H1 (cell line): ENCODE measurements around the gene NFASC.

Experiments used
- ASH2L ChIP-seq: fragments of 200-600, 300-600 bp; sonication (generic); IDR thresholded peaks from one replicate; pipeline ENCODE4 v1.7.1; 2017; ENCODE audit warnings: low read length
- CHD2 ChIP-seq: IDR thresholded peaks from 2 replicates; pipeline ENCODE4 v1.6.1; 2012; ENCODE audit warnings: low read length, improper control_type of control experiment
- JUND ChIP-seq: IDR thresholded peaks from 2 replicates; pipeline ENCODE4 v1.6.1; 2011; ENCODE audit warnings: mild to moderate bottlenecking, improper control_type of control experiment, low read length
- POLR2A ChIP-seq, 2 experiments: IDR thresholded peaks; 1 replicate in 1 of 2; 2 replicates in 1 of 2; pipeline ENCODE4 v1.6.1; 2011; ENCODE audit warnings: low read depth in 2 of 2, low read length in 2 of 2, mild to moderate bottlenecking in 2 of 2; ENCODE audit errors: control extremely low read depth in 1 of 2
- SIN3A ChIP-seq, 2 experiments: IDR thresholded peaks in 1 of 2; conservative IDR thresholded peaks in 1 of 2; 2 replicates each; pipeline ENCODE4 v1.6.1; 2011 to 2012; ENCODE audit warnings: low read length in 2 of 2, improper control_type of control experiment in 1 of 2, low read depth in 1 of 2, mild to moderate bottlenecking in 1 of 2
- TF ChIP-seq, protein P1 (sequence below), 3 experiments: IDR thresholded peaks; 1 replicate in 2 of 3; 2 replicates in 1 of 3; pipeline versions ENCODE4 v1.5.1 to v1.6.1; 2011; ENCODE audit warnings: low read length in 3 of 3, mild to moderate bottlenecking in 3 of 3, inconsistent platforms in 2 of 3, low read depth in 1 of 3, moderate library complexity in 1 of 3; ENCODE audit not compliant: insufficient read depth in 1 of 3; ENCODE audit errors: control extremely low read depth in 1 of 3

DNA sequence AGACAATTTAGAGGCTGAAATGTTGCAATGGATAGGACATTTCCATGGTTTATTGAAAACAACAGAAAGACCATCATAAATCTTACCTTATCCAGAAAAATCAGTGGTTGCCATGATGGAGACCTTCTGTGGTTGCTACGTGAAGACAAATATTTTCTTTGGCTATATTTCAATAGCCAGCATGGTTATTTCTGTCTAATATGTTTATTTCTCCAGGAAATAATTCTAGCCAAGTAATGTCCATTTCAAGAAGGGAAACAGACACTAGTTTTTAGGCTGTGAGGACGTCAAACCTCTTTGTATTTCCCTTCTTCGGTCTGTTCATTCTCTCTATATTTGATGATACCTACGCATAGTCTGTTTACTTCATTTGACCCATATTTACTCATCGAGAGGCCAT is 49.2 kb upstream of the NFASC start:
- TF ChIP-seq, protein P1, sequence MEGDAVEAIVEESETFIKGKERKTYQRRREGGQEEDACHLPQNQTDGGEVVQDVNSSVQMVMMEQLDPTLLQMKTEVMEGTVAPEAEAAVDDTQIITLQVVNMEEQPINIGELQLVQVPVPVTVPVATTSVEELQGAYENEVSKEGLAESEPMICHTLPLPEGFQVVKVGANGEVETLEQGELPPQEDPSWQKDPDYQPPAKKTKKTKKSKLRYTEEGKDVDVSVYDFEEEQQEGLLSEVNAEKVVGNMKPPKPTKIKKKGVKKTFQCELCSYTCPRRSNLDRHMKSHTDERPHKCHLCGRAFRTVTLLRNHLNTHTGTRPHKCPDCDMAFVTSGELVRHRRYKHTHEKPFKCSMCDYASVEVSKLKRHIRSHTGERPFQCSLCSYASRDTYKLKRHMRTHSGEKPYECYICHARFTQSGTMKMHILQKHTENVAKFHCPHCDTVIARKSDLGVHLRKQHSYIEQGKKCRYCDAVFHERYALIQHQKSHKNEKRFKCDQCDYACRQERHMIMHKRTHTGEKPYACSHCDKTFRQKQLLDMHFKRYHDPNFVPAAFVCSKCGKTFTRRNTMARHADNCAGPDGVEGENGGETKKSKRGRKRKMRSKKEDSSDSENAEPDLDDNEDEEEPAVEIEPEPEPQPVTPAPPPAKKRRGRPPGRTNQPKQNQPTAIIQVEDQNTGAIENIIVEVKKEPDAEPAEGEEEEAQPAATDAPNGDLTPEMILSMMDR (IDR thresholded peaks at IDR 0.05; ENCODE audit: control extremely low read depth in 1 of 3, insufficient read depth in 1 of 3, low read depth in 1 of 3, low read length in 3 of 3), result no peak
- TF ChIP-seq POLR2A (IDR thresholded peaks at IDR 0.05; ENCODE audit: control extremely low read depth in 1 of 2, low read depth in 2 of 2, low read length in 2 of 2) (no peak), CHD2 (no peak), ASH2L (no peak), JUND (no peak), SIN3A (conservative IDR thresholded peaks at IDR 0.05 in 1 of 2, IDR thresholded peaks at IDR 0.05 in 1 of 2; ENCODE audit: low read depth in 1 of 2, low read length in 2 of 2) (no peak)
